HepG2 (cell line): ENCODE data around the gene PEX13. TPM values are rescaled to one million over a fixed set of nuclear protein-coding genes. Genes with fewer than 3 reads are reported as not detected.
"Not testable (repeated sequence)": the region's sequence is repeated elsewhere in the genome, so short reads cannot be mapped to it uniquely, and the experiment has no call there.

ENCODE experiments used
- ATAC-seq: fragments of 200-7000 bp; cut with Tn5 transposase; 3 replicates; pipeline ENCODE4 v1.9.1; 2020; ENCODE audit warnings: mild to moderate bottlenecking, moderate library complexity
- BruUV-seq: library from RNA; stranded (reverse); fragments of 400-500 nt; replicated peaks from 2 replicates; lab custom pipeline; 2021; lab: Mats Ljungman, UMichigan
- CTCF ChIA-PET: fragments of 300-600 bp; formaldehyde crosslinking; extraction: SDS; loops from one replicate; lab custom pipeline; 2021; ENCODE audit warnings: low total read pairs, inconsistent platforms, low intra/inter-chr PET ratio; lab: Yijun Ruan, JAX
- POLR2A ChIA-PET: fragments of 350-600 bp; sonication (Branson Sonifier 250); formaldehyde crosslinking; loops from one replicate; lab custom pipeline; 2020; ENCODE audit warnings: antibody characterized with exemption, inconsistent platforms; lab: Yijun Ruan, JAX
- DNase-seq: peaks from one replicate; pipeline ENCODE4 v3.0.0-alpha.2; 2015; ENCODE audit warnings: low spot score
- FAIRE-seq: peaks from 3 replicates; lab custom pipeline; 2011; peaks lifted over from hg19 to GRCh38; lab: Jason Lieb, UNC
- H2AFZ ChIP-seq: one replicate; pipeline ENCODE4 v1.6.1; 2011; ENCODE audit warnings: low read length, inconsistent platforms
- H3K27ac ChIP-seq: fragments of 300-600 bp; 3 replicates; pipeline ENCODE4 v1.8.0; 2011; ENCODE audit warnings: mixed run types, mild to moderate bottlenecking, mixed read lengths, low read length, inconsistent platforms; ENCODE audit not compliant: insufficient read depth; ENCODE audit errors: extremely low read length
- H3K27me3 ChIP-seq, 2 experiments: fragments of 200-600 bp in 1 of 2; 2 replicates in 1 of 2; 3 replicates in 1 of 2; pipeline versions ENCODE4 v1.6.0 to v1.8.0; 2011; ENCODE audit warnings: low read length in 2 of 2, mild to moderate bottlenecking in 2 of 2, moderate library complexity in 2 of 2, inconsistent platforms in 1 of 2; ENCODE audit not compliant: insufficient read depth in 2 of 2, control insufficient read depth in 1 of 2
- H3K36me3 ChIP-seq, 2 experiments: fragments of 200-600 bp in 1 of 2; replicated peaks in 1 of 2; 2 replicates in 1 of 2; 3 replicates in 1 of 2; pipeline versions ENCODE4 v1.5.1 to v1.8.0; 2011; ENCODE audit warnings: low read length in 2 of 2, inconsistent platforms in 1 of 2; ENCODE audit not compliant: insufficient read depth in 2 of 2, control insufficient read depth in 1 of 2
- H3K4me1 ChIP-seq: 2 replicates; pipeline ENCODE4 v1.5.1; 2012; ENCODE audit warnings: low read length, inconsistent platforms; ENCODE audit not compliant: insufficient read depth
- H3K4me2 ChIP-seq: 2 replicates; pipeline ENCODE4 v1.6.0; 2011; ENCODE audit warnings: low read depth, low read length, inconsistent platforms
- H3K4me3 ChIP-seq, 3 experiments: fragments of 200-600 bp in 1 of 3; sonication (generic), shearing (Covaris generic) in 1 of 3; replicated peaks in 1 of 3; 2 replicates each; pipeline ENCODE4 v1.5.1; 2011 to 2016; ENCODE audit warnings: low read length in 3 of 3, inconsistent platforms in 2 of 3, low read depth in 2 of 3, mild to moderate bottlenecking in 2 of 3, control low read depth in 1 of 3, mixed read lengths in 1 of 3; ENCODE audit not compliant: insufficient read depth in 1 of 3
- H3K79me2 ChIP-seq: one replicate; pipeline ENCODE4 v1.6.1; 2011; ENCODE audit warnings: low read length, inconsistent platforms; ENCODE audit not compliant: insufficient read depth
- H3K9ac ChIP-seq: 2 replicates; pipeline ENCODE4 v1.6.0; 2011; ENCODE audit warnings: mild to moderate bottlenecking, low read depth, low read length, inconsistent platforms; ENCODE audit not compliant: insufficient read depth
- H3K9me3 ChIP-seq: 2 replicates; pipeline ENCODE4 v1.5.1; 2012; ENCODE audit warnings: mild to moderate bottlenecking, low read length
- H4K20me1 ChIP-seq: 2 replicates; pipeline ENCODE4 v1.6.0; 2011; ENCODE audit warnings: inconsistent platforms, mild to moderate bottlenecking, low read length, moderate library complexity; ENCODE audit not compliant: insufficient read depth
- CBFB ChIP-seq: sonication (generic); formaldehyde crosslinking; IDR thresholded peaks from 2 replicates; pipeline ENCODE4 v1.4.0; 2020; ENCODE audit warnings: missing genetic modification reagents
- ELF3 ChIP-seq: IDR thresholded peaks from 2 replicates; pipeline ENCODE4 v1.6.1; 2016; ENCODE audit warnings: missing genetic modification reagents, missing compliant biosample characterization
- NFIB ChIP-seq: sonication (generic); formaldehyde crosslinking; IDR thresholded peaks from 2 replicates; pipeline ENCODE4 v1.9.0; 2021; ENCODE audit warnings: missing genetic modification reagents, mild to moderate bottlenecking, borderline replicate concordance
- SIN3B ChIP-seq: fragments of 150-350 bp; IDR thresholded peaks from 2 replicates; pipeline ENCODE4 v1.6.1; 2014; ENCODE audit warnings: low read length
- TARDBP ChIP-seq: sonication (generic); formaldehyde crosslinking; IDR thresholded peaks from 2 replicates; pipeline ENCODE4 v1.8.0; 2022; ENCODE audit warnings: mild to moderate bottlenecking, missing genetic modification reagents
- TBX3 ChIP-seq: fragments of 450-650 bp; IDR thresholded peaks from 2 replicates; pipeline ENCODE4 v1.6.1; 2017; ENCODE audit warnings: antibody characterized with exemption, mild to moderate bottlenecking, inconsistent platforms, borderline replicate concordance
- TCF7 ChIP-seq: sonication (generic); IDR thresholded peaks from 2 replicates; pipeline ENCODE4 v1.6.1; 2016; ENCODE audit warnings: antibody characterized with exemption, low read depth
- WGBS: methylation state at CpG from one replicate; pipeline ENCODE4 v1.1.6; 2017; ENCODE audit warnings: low lambda C conversion rate; 5-methylcytosine and 5-hydroxymethylcytosine counted together
- in situ Hi-C: cut with HindIII; loops from 2 replicates; pipeline ENCODE4 v1.10.0; 2017; ENCODE audit warnings: low pct_unique_long_range_greater_than_20kb; ENCODE audit not compliant: extremely low pct_ligation_motif_present
- intact Hi-C: fragments of 100-400 bp; cut with micrococcal nuclease; formaldehyde crosslinking; loops from one replicate; pipeline ENCODE4 v1.10.0; 2022; ENCODE audit not compliant: unreplicated experiment
- polyA plus RNA-seq, 8 experiments: library from polyadenylated mRNA; depleted of rRNA in 3 of 8; stranded (reverse) in 7 of 8; unstranded in 1 of 8; fragments of >200 nt; fragmentation: Illumina TruSeq in 4 of 8; extraction: Trizol in 4 of 8; gene quantifications; 2 replicates each; pipeline versions ENCODE4 v1.2.1 to v1.2.3, GENCODE V29; 2011 to 2016; ENCODE audit warnings: low read depth in 4 of 8, missing spikeins in 1 of 8, mixed read lengths in 1 of 8; ENCODE audit not compliant: insufficient read depth in 1 of 8
- total RNA-seq, 5 experiments: library from RNA; depleted of rRNA; stranded (reverse); fragments of >200 nt; fragmentation: Illumina TruSeq; extraction: Trizol; gene quantifications; 2 replicates each; pipeline ENCODE4 v1.2.3, GENCODE V29; 2016; ENCODE audit warnings: low read depth in 1 of 5
- TF ChIP-seq, protein P1 (sequence below): sonication (generic); IDR thresholded peaks from 2 replicates; pipeline ENCODE4 v1.6.1; 2016; ENCODE audit warnings: low read depth, borderline replicate concordance
- TF ChIP-seq, protein P2 (sequence below): sonication (generic); formaldehyde crosslinking; IDR thresholded peaks from 2 replicates; pipeline ENCODE4 v1.4.0; 2020; ENCODE audit warnings: missing genetic modification reagents, borderline replicate concordance
- TF ChIP-seq, protein P3 (sequence below): IDR thresholded peaks from 2 replicates; pipeline ENCODE4 v1.6.1; 2016

Gene PEX13
- total and polyA plus RNA-seq, 2 of the 13 experiments (the other 11 are each of a cell fraction or from before 2014, with no cell fraction given): 47.9 to 75.9 TPM

DNA sequence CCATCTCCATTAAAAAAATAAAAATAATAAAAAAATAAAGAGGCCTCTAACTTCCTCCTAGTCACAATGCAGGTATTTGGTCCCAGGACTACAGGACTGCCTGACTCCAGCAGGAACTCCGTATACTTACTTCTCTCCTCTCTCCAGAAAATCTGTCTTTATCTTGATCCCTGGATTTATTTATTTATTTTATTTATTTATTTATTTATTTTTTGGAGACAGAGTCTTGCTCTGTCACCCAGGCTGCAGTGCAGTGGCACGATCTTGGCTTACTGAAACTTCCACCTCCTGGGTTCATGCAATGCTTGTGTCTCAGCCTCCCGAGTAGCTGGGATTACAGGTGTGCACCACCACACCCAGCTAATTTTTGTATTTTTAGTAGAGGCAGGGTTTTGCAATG is 35.5 kb upstream of the PEX13 start:
- WGBS: 97% methylated on average over 3 of the region's 3 CpGs
- H3K4me2 ChIP-seq, H2AFZ ChIP-seq, H3K4me1 ChIP-seq, POLR2A ChIA-PET, H3K9me3 ChIP-seq, H3K79me2 ChIP-seq, H3K27me3 ChIP-seq, H3K9ac ChIP-seq, H4K20me1 ChIP-seq, H3K4me3 ChIP-seq, DNase-seq, ATAC-seq, in situ Hi-C loops, CTCF ChIA-PET, H3K27ac ChIP-seq, FAIRE-seq, intact Hi-C loops, BruUV-seq: not testable (repeated sequence)
- peaks cover 13 to 42% of the 10 kb centered on the region in 2 experiments for H3K36me3 ChIP-seq

DNA sequence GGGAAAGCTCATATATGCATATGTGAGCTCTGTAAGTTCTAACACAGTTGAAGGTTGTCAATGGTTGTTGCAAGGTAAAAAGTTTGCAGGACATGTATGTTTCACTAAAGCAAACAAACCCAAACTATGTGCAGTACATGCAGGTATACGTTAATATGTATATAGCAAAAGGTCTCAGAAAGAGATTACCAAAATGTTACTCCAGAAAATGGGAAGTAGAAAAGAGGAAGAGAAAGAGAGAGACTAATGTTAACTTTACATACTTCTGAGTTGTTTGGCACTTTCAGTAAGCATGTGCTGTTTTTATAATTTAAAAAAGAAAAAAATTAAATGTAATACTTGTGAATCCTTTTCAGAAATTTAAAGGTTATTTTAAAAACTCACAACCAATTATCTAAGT is 32.8 kb upstream of the PEX13 start:
- Histone ChIP-seq H4K20me1 (no peaks in the 10 kb centered on the region), H3K9ac (no peak overlapping the region), H2AFZ (no peak overlapping the region), H3K9me3 (no peaks in the 10 kb centered on the region), H3K27me3 (no peaks in the 10 kb centered on the region), H3K36me3 (peaks cover 9 to 36% of the 10 kb centered on the region in 2 experiments), H3K27ac (no peak overlapping the region), H3K4me1 (no peaks in the 10 kb centered on the region), H3K4me2 (no peak overlapping the region), H3K79me2 (peaks cover 3% of the 10 kb centered on the region), H3K4me3 (no peak overlapping the region)
- FAIRE-seq (no peak), DNase-seq (no peak), ATAC-seq (no peak)
- WGBS: 94% methylated on average over 1 of the region's 1 CpG
- ChIA-PET CTCF (no interaction called here), POLR2A (no interaction called here)
- BruUV-seq: no TSS peak
- intact Hi-C loops: no loop called here
- in situ Hi-C loops: no loop called here
- TF ChIP-seq TBX3: no peak
- TF ChIP-seq ELF3 (CRISPR knock-in tag): no peak
- TF ChIP-seq NFIB (CRISPR knock-in tag): no peak
- TF ChIP-seq, protein P1, sequence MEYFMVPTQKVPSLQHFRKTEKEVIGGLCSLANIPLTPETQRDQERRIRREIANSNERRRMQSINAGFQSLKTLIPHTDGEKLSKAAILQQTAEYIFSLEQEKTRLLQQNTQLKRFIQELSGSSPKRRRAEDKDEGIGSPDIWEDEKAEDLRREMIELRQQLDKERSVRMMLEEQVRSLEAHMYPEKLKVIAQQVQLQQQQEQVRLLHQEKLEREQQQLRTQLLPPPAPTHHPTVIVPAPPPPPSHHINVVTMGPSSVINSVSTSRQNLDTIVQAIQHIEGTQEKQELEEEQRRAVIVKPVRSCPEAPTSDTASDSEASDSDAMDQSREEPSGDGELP: no peak
- no peak for TF ChIP-seq SIN3B
- TF ChIP-seq CBFB: no peak
- TF ChIP-seq, protein P2, sequence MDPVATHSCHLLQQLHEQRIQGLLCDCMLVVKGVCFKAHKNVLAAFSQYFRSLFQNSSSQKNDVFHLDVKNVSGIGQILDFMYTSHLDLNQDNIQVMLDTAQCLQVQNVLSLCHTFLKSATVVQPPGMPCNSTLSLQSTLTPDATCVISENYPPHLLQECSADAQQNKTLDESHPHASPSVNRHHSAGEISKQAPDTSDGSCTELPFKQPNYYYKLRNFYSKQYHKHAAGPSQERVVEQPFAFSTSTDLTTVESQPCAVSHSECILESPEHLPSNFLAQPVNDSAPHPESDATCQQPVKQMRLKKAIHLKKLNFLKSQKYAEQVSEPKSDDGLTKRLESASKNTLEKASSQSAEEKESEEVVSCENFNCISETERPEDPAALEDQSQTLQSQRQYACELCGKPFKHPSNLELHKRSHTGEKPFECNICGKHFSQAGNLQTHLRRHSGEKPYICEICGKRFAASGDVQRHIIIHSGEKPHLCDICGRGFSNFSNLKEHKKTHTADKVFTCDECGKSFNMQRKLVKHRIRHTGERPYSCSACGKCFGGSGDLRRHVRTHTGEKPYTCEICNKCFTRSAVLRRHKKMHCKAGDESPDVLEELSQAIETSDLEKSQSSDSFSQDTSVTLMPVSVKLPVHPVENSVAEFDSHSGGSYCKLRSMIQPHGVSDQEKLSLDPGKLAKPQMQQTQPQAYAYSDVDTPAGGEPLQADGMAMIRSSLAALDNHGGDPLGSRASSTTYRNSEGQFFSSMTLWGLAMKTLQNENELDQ: no peak
- no peak for TF ChIP-seq TCF7
- TF ChIP-seq, protein P3, sequence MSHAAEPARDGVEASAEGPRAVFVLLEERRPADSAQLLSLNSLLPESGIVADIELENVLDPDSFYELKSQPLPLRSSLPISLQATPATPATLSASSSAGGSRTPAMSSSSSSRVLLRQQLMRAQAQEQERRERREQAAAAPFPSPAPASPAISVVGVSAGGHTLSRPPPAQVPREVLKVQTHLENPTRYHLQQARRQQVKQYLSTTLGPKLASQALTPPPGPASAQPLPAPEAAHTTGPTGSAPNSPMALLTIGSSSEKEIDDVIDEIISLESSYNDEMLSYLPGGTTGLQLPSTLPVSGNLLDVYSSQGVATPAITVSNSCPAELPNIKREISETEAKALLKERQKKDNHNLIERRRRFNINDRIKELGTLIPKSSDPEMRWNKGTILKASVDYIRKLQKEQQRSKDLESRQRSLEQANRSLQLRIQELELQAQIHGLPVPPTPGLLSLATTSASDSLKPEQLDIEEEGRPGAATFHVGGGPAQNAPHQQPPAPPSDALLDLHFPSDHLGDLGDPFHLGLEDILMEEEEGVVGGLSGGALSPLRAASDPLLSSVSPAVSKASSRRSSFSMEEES (CRISPR knock-in tag): no peak
- no peak for TF ChIP-seq TARDBP (CRISPR knock-in tag)
